AG09309 (cell line): ENCODE data around the gene PLA2G2D.

Experiments used
- DNase-seq: peaks from one replicate; pipeline ENCODE4 v3.0.0-alpha.2; 2010; ENCODE audit warnings: low read depth
- H3K4me3 ChIP-seq: 2 replicates; pipeline ENCODE4 v1.5.1; 2011; ENCODE audit warnings: mild to moderate bottlenecking, low read depth, low read length, moderate library complexity; ENCODE audit not compliant: control insufficient read depth
- CTCF ChIP-seq: IDR thresholded peaks from 2 replicates; pipeline ENCODE4 v1.5.1; 2011; ENCODE audit warnings: mild to moderate bottlenecking, low read depth, low read length, inconsistent platforms; ENCODE audit not compliant: insufficient read depth, control insufficient read depth; ENCODE audit errors: missing control alignments

Gene PLA2G2D

GRCh38 chr1:20119347-20119746, at the start of gene PLA2G2D:
TSS of gene PLA2G2D (minus strand) at chr1:20119536. CDS start at chr1:20119498, 38 bp downstream.
- H3K4me3 ChIP-seq = no peak within 1 kb of the TSS
- no peak for DNase-seq
- no peak for TF ChIP-seq CTCF

GRCh38 chr1:20168564-20169491, 49.5 kb upstream of the PLA2G2D start:
- no peak for DNase-seq
- no peak overlapping the region for H3K4me3 ChIP-seq
- no peak for TF ChIP-seq CTCF

DNA sequence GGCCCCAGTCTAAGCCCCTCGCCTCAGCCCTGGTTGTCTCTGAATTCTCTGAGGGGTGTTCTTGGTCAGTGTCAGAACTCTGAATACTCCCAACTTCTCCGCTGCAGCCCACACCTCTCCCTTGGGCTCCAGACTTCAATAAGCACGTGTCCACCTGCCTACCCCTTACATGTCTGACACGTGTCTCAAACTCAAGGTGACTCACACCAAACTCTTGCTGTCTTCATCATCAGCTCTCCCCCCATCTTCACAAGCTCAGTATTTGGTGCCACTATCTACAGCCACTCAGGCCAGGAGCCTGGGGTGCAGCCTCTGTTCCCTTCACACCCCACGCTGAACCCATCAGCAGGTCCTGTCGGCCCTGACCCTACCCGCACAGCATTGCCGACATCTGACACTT, 47.8 kb upstream of the PLA2G2D start:
- H3K4me3 ChIP-seq = no peak overlapping the region
- DNase-seq = no peak
- no peak for TF ChIP-seq CTCF

DNA sequence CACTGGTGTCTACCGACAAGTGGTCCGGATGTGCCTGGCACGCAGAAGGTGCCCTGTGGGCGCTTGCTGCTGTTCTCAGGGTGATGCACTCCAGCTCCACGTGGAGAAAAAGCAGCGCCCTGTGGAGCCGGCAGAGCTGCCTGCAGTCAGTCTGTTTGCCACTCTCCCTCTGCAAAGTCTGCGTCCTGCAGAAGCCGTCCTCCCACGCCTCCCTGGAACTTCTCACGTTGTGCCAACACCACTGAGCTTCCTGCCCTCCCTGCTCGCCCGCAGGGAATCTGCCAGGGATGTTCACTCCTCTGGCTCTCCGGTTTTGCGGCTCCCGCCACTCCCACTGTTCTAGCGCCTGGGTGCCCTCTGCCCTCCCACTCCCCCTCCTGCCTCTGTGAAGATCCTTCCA, 46.7 kb upstream of the PLA2G2D start:
- H3K4me3 ChIP-seq = no peak overlapping the region
- no peak for TF ChIP-seq CTCF
- no peak for DNase-seq

DNA sequence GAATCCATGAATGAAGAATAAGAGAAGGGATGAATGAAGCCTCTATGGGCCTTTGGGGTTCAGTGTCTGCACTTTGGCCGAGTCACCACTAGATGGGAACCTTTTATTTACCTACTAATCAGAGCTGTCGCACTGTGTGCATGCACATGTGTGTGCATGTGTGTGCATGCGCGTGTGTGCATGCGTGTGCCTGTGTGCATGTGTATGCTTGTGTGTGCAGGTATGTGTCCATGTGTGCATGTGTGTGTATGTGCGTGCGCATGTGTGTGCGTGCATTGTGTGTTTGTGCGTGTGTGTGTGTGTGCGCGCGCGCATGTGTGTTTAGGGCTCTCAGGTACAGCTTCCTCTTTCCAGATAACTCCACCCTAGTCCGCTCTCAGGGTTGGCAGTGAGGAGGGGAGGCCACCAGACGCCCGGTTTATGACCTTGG, 46.2 kb upstream of the PLA2G2D start:
- TF ChIP-seq CTCF = peak; percentile 39
- no peak for DNase-seq
- H3K4me3 ChIP-seq = no peak overlapping the region

GRCh38 chr1:20164694-20165202, 45.4 kb upstream of the PLA2G2D start:
- no peak overlapping the region for H3K4me3 ChIP-seq
- DNase-seq = no peak
- TF ChIP-seq CTCF = no peak
